GM21576 (cell line): ENCODE results near the gene PRR30.

Experiments
- ATAC-seq: cut with Tn5 transposase; IDR thresholded peaks from one replicate; pipeline ENCODE4 v1.9.1; 2021; ENCODE audit warnings: mild to moderate bottlenecking, moderate library complexity; ENCODE audit not compliant: unreplicated experiment

Gene PRR30

DNA sequence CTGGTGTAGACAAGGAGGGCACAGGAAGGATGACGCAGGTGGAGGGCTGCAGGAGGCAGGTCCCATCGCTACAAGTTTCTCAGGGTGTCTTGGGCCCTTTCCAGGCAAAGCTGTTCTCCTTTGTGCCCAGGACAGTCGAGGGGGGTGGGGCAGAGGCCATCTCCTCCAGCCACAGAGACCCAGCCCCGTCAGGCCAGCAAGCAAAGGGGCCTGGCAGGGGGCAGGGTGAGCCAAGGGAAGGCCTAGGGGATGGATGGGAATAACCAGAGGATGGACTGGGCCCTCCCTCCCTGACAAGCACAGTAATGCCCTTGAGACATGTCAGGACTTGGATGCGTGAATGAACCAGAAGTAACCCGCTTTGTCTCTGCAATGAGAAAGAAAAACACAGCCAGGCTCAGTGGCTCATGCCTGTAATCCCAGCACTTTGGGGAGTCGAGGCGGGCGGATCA, 15.9 kb upstream of the PRR30 start:
- no peak for ATAC-seq

DNA sequence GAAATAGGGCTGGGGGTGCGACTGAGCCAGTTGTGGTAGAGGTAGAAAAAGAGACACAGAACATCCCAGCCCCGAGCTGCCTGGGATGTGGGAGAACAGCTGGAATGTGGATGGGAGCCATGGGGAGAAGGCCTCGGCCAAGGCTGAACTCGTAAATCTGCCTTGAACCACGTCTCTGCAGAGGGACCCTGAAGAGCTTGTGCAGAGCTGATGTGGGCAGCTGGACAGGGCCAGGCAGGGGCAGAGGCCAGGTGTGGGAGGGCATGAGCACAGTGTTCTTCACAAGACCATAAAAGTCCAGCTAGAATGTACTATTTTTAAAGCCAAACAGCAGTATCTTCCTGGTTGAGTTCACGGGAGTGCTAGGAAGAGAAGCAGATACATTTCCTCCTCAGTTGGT, 15.3 kb upstream of the PRR30 start:
- no peak for ATAC-seq

DNA sequence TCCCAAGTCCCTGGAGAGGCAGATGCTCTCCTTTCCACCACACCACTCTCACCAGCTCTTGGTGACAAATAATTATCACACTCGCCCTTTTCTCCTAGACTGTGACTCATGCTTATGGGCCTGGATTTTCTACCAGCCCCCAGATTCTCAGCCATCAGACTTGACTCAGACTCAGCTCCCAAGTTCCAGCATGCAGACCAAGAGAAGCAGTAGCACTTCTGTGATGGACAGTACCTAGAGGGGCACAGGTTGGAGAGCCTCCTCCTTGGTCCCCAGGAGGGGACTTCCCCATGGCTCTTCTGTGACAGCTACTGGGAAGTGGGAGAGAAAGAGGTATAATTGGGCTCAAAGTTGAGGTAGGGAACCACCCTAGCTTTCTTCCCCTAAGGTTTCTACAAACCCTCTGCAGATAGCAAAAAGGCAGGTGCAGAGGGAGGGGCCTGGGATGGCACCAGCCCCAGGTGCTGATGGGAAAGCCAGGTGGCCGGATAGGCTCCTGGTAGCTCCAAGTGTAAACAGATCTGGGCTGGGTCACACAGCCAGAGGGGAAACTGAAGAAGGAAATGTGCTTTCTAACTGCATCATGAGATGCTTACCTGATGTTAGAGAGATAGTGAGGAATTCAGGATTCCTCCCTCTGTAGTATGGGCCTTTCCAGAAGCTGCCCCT, 13.7 kb upstream of the PRR30 start:
- no peak for ATAC-seq

DNA sequence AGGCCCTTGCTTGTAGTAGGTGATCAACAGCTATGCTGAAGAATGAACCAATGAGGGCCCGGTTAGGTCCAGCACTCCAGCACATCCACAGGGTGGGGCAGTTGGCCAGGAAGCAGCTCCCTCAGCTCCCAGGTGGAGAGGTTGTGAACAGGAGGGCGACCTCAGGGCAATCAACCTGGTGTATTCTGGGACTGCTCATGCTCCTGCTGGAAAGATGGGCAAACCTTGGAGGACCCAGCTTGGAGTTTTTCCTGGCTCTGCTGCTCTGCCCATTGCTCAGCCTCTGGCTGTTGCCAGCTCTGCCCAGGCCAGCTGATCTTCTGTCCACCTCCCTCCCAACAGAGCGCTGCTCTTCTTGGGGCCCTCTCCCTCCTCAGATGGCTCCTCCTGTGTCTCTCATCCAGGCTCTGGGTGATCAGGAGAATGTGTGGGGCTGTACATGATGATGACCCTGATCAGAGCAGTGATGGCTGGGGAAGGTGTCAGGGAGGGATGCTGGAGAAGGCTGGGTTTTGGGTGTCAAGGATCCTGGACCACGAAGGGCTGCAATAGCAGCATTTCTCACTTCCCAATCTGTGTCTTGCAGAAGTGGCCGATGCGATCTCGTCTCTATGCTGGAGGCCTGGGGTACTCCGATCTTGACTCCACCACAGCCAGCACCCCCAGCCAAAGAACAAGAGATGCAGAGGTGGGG, 13.0 kb upstream of the PRR30 start:
- ATAC-seq = no peak

DNA sequence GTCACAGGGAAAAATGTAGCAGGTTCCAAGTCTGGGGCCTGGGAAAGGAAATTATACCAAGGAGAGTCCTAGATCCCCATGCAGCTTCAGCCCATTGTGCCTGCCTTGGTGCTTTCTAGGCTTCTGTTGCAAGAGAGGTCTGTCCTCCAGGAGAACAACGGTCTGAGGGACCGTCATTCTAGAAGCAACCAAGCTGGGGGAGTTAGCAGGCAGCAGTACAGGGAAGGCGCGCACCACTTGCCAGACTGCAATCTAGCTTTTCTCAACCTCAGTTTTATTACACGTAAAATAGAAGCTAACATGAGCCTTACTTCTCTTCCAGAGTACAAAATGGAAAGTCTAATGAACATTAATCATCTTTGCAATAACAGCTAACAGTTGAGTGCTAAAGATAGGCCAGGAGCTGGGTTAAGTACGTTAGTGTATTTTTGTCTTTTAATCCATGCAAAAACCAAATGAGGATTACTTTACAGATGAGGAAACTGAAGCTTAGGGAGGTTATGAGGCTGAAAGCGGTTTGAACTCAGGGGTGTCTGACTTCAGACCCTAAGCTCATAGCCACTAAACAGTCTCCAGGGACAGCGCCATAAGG, 11.5 kb upstream of the PRR30 start:
- no peak for ATAC-seq

DNA sequence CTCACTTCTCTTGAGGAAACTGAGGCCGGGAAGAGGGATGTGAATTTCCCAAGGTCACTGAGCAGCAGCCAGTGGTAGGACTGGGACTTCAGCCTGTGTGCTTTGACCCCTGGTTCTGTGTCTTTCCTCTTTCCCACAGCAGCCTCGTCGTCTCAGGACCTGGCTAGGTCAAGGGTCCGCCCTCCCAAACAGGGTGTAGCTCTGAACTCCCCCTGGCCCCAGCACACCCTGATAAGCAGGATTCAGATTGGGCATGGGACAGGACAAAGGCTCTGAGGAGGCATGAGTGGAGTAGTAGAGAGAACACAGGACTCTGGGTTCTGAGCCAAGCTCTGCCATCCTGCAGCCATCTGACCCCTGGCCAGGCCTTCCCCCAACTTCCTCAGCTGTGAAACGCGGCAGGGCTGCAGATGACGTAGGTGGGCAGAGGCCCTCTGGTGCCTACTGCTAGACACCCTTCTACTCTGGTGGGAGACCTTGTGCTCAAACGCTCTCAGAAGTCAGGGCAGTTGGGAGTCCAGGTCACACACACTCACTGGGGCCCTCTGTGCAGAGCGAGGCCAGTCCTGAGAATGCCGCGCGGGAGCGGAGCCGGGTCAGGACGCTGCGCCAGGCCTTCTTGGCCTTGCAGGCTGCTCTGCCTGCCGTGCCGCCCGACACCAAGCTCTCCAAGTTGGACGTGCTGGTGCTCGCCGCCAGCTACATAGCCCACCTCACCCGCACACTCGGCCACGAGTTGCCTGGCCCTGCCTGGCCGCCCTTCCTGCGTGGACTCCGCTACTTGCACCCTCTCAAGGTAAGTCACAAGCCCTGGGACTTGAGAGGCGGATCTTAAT, 10.6 kb upstream of the PRR30 start:
- ATAC-seq = no peak

DNA sequence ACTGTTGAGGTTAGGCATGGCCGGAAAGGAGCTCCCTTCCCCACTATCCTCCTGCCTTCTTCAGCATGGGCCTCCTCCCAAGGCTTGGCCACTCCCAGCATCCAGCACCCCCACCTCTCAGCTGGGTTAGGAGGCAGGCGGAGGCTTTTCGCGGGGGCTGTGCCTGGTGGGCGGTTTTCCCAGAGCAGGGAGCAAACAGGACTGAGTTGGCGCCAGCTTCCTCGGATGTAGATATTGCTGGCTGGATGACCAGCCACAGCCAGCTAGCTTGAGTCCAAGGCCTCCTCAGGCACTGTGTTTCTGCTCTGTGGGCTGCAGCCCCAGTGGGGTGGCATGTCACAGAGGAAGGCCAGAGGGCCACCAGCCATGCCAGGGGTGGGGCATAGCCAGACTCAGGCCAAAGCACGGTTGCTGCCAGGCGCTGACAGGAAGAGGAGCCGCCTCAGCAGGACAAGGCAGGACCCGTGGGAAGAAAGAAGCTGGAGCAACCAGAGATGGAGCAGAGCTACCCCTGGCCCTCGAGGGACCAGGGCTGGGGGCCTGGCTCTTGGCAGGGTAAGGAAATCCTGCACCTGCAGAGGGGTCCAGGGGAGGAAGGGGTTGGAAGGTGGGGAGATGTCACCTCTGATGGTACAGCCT, 9.7 kb upstream of the PRR30 start, which contains the start of gene TCF23:
Gene TCF23 (plus strand): TSS at position 204 of the 639 bp plus-strand sequence. CDS start 130 bp downstream, at position 334.
- no peak for ATAC-seq

DNA sequence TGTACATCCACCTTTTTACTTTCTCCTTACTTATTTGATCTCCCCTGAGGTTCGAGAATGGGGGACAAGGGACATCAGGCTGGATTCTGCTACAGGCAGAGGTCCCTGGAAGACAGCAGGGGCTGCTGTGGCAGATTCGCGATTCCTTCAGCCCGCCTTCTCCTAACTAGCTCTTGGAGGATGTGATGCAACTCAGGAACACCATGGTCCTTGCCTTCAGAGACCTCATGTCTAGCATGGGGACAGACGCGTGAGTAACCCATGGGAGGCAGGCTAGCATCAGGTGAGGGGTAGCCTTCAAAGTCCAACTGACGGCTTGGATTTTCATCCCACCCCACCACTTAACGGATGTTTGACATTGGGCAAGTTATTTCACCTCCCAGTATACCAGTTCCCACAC, 8.7 kb upstream of the PRR30 start:
- no peak for ATAC-seq

- no peak for ATAC-seq
These were observed 6.5 kb upstream of the PRR30 start for GRCh38 chr2:27145682-27146081.

DNA sequence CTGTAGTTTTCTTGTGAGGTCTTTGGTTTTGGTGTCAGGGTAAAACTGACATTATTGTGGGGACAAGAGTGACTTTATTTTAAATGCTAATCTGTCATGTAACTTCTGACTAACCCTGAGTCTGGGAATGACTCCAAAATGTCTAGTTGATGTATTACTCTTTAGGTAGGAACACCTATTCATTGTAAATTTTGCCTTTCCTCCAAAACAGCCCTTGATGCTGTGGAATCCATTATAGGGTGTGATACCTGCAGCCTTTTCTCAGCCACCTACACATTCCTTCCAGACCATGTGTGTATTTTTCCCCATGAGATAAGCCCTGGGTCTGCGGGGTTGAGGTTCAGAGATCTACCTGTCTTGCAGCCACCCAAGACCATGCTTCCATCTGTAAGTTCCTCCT, 4.1 kb upstream of the PRR30 start:
- ATAC-seq = no peak

DNA sequence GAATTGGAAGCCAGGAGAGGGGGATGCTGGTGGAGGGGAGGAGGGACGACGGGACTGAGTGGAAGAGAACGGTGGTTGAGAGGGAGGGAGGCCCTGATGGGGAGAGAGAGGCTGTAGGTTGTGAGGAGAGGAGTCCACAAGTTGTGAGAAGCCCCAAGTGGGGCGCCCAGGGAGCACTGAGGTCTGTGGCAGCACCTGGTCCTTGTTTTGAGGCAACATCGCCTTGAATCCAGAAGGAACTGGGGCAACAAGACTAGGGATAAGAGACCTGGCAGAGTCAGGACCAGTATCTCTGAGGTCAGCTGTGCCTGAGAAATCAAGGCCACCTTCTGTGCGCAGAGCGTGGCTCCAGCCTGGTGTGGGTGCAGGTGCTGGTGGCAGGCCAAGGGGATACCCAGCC, 1.1 kb downstream of the PRR30 start:
- ATAC-seq = no peak

DNA sequence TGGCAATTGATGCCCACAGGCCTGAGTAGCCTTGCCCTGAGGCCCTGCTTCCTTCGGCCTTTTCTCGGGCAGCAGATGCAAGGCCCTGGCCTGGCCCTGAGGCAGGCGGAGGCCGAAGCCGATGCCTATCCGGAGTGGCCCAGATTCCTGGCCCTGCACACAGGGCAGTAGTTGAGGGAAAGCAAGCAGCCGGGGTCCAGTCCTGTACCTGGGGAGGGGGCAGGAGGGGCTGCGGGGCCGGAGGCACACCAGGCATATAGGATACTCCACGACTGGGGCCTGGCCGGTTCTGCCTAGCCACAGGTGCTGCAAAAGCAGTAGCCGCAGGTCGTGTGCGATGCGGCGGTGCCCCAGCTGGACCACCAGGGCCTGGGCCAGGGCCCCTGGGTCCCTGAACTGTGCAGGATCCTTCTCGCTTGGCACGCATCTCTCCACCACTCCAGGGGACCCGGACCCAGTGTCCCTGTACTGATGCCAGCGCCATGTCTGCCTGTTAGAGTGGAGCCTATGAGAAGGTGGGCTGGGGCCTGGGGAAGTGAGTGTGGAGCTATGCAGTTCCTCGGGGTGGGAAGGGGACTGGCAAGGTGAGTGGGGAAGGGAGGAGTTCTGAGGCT, 1.8 kb downstream of the PRR30 start:
- no peak for ATAC-seq

DNA sequence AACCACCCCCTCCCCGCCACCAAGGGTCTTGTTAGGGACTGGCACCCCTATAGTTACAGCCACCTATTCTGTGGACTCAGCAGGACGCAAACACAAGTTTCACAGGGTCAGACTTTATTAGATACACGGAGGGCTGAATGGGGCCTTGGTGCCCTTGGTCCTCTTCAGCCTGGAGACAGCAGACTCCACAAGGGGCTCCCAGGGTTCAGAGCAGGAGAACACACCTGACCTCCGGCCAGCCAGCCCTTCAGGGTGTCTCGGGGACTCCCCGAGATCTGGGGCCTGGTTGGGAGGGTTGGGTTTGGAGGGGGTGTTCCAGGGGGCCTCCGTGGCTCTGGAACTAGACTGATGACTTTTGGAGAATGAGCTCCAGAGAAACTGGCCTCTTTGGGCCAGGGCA, 2.5 kb downstream of the PRR30 start:
- ATAC-seq = no peak

- no peak for ATAC-seq
These were observed 3.7 kb downstream of the PRR30 start for GRCh38 chr2:27135478-27135955.

DNA sequence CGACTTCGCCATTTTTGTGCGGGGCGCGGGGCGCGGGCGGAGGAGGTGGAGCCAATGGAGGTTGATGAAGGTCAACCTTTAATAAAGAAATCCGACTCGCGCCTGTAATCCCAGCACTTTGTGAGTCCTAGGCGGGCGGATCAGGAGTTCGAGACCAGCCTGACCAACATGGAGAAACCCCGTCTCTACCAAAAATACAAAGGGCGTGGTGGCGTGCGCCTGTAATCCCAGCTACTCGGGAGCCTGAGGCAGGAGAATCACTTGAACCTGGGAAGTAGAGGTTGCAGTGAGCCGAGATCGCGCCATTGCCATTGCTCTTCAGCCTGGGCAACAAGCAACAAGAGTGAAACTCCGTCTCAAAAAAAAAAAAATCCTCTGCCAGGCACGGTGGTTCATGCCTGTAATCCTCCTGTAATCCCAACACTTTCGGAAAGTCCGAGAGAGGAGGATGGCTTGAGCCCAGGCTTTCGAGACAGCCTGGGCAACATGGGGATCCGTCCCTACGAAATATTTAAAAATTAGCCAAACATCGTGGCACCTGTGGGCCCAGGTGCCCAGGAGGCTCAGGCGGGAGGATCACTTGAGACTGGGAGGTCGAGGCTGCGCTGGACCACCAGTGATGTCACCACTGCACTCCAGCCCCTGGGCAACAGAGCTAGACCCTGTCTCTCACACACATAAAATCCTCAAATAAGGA, 4.3 kb downstream of the PRR30 start:
- ATAC-seq = no peak

GRCh38 chr2:27133905-27134780, 5.1 kb downstream of the PRR30 start, which contains the start of gene PREB:
TSS of gene PREB (minus strand) at chr2:27134636. CDS start at chr2:27134421, 215 bp downstream.
- ATAC-seq = peak; percentile 81

DNA sequence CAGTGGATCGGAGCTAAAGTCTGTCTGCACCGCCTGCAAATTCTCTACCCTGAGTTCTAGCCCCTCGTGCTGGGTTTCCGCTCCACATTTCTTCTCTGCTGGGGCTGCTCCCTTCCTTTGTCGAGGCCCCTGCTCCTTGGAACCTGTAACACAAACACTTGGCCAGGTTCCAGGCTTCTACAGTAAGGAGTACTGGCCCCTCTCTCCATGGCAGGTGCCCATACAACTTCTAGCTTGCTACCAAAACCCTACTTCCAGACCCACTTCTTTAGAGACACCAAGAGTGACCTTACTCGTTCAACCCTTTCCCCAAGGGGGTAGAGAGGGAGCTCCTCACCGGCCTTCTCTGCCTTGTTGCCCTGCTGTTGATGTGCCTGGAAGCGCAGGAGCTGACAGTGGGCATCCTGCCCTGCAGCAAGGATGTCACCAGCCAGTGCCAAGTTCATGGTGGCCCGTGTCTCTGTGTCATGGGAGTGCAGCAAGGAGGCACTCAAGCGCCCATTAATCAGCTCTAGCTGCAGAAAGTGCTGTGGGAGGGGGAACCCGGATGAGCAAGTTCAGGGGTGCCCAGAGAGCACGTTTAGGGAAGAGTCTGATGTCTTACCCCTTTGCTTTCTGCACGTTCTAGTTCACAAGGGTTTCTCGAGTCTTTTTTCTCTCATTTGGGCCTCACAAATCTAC, 5.9 kb downstream of the PRR30 start:
- no peak for ATAC-seq

DNA sequence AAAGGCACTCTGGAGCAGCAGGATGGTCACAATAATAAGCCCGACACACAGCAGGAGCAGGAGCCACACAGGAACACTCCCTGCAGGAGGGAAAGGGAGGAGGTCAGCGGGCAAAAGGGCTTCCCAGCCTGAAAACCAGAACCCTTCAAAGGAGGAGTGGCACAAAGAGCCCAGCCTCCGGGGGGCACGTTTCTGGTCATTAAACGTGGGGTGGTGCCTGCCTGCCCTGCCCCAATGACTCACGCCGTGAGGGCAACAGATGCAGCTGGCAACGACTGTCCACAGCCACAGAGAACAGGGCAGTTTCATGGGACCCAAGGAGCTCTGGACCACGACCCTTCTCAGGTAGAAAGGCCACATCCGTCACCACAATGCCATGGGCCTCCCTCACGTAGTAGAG, 7.8 kb downstream of the PRR30 start:
- ATAC-seq = no peak
